ENCODE measurements around the gene ZNF200.

GRCh38 chr16:3274490-3274889, 39.5 kb upstream of the ZNF200 start:
- TF ChIP-seq, protein P1, sequence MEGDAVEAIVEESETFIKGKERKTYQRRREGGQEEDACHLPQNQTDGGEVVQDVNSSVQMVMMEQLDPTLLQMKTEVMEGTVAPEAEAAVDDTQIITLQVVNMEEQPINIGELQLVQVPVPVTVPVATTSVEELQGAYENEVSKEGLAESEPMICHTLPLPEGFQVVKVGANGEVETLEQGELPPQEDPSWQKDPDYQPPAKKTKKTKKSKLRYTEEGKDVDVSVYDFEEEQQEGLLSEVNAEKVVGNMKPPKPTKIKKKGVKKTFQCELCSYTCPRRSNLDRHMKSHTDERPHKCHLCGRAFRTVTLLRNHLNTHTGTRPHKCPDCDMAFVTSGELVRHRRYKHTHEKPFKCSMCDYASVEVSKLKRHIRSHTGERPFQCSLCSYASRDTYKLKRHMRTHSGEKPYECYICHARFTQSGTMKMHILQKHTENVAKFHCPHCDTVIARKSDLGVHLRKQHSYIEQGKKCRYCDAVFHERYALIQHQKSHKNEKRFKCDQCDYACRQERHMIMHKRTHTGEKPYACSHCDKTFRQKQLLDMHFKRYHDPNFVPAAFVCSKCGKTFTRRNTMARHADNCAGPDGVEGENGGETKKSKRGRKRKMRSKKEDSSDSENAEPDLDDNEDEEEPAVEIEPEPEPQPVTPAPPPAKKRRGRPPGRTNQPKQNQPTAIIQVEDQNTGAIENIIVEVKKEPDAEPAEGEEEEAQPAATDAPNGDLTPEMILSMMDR (IDR thresholded peaks at IDR 0.05): no peak
- no peak for TF ChIP-seq POLR2A (IDR thresholded peaks at IDR 0.05)
